ENCODE measurements around the gene FAM200C.

FAM200C gene

DNA sequence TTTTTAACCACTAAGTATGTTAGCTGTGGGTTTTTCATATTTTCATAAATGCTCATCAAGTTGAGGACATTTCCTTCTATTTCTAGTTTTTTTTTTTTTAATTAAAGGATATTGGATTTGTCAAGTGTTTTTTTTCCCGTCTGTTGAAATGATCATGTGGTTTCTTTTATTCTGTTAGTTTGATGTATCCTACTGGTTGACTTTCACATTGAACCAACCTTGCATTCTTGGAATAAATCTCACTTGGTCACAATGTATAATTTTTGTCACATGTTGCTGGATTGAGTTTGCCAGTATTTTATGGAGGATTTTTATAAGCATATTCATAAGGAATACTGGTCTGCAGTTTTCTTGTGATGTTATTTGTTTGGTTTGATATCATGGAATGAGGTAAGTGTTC, 12.4 kb downstream of the FAM200C start:
- TF ChIP-seq POLR2A (IDR thresholded peaks at IDR 0.05; ENCODE audit: low read length) (no peak), GATA1 (IDR thresholded peaks at IDR 0.05; ENCODE audit: low read depth, low read length) (no peak)
- DNase-seq, result no peak

DNA sequence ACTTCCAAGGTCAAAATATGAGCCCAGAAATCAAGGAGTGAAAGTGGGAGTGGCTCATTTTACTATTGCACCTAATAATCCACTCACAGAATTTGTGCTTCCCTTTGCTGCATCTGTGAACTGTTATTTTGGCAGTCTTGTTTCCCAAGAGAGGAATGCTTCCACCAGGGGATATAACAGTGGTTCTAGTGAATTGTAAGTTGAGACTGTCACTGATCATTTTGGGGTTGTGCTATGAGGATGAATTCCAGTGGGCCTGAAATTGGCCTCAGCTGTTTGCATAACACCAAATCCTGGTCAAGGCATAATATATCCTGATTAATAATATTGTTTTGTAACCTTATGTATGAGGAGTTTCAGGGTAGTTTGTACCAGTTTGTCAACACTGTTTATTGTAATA, 14.4 kb downstream of the FAM200C start:
- TF ChIP-seq GATA1 (IDR thresholded peaks at IDR 0.05; ENCODE audit: low read depth, low read length) (no peak), POLR2A (IDR thresholded peaks at IDR 0.05; ENCODE audit: low read length) (no peak)
- no peak for DNase-seq

- TF ChIP-seq POLR2A (IDR thresholded peaks at IDR 0.05; ENCODE audit: low read length), result no peak
- TF ChIP-seq GATA1 (IDR thresholded peaks at IDR 0.05; ENCODE audit: low read depth, low read length), result no peak
- DNase-seq, result peak in 1 of 2 experiments; percentile 49
Measured at GRCh38 chr5:160384681-160385080, 15.2 kb downstream of the FAM200C start.

DNA sequence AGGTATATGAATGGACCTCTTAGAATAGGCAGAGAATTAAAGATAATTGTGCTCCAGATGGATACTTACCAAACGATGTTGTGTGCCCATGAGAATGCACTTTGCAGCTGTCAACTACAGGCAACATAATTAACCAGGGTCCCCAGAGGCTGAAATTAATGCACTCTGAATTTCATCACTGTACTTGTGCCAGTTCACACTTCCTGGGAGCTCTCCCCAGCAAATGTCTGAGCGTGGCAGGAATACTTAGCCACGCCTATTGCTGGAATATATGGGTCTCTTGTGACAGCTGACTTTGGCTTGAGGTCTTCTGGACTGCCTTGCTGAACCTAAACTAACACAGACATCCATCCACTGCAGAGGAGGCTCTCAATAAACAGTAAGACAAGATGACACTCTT, 17.5 kb downstream of the FAM200C start:
- no peak for DNase-seq
- TF ChIP-seq GATA1 (IDR thresholded peaks at IDR 0.05; ENCODE audit: low read depth, low read length), result no peak
- no peak for TF ChIP-seq POLR2A (IDR thresholded peaks at IDR 0.05; ENCODE audit: low read length)

DNA sequence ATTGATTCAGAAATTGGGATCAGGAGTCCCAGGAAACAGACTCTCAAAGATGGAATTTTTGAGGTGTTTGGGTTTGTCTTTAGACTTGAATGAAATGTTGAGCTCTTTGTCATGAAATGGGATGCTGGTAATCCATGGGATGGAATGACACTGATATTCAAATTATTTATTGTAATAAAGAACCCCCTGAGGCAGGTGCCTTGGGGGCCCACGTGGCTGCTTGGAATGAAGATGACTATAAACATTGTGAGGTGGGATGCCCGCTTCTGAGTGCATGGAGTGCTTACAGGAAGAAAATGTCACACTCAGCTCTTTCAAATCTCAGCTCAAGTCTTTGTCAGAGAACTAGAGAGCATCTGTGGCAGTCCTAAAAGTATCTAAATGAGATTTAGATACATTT, 19.8 kb downstream of the FAM200C start:
- no peak for TF ChIP-seq GATA1 (IDR thresholded peaks at IDR 0.05; ENCODE audit: low read depth, low read length)
- TF ChIP-seq POLR2A (IDR thresholded peaks at IDR 0.05; ENCODE audit: low read length), result no peak
- no peak for DNase-seq

- DNase-seq, result no peak
- TF ChIP-seq POLR2A (IDR thresholded peaks at IDR 0.05; ENCODE audit: low read length) (no peak), GATA1 (IDR thresholded peaks at IDR 0.05; ENCODE audit: low read depth, low read length) (no peak)
Measured at GRCh38 chr5:160379511-160379910, 20.3 kb downstream of the FAM200C start.

- TF ChIP-seq GATA1 (IDR thresholded peaks at IDR 0.05; ENCODE audit: low read depth, low read length), result no peak
- TF ChIP-seq POLR2A (IDR thresholded peaks at IDR 0.05; ENCODE audit: low read length), result no peak
- peak; percentile 71 to 84 for DNase-seq
Measured at GRCh38 chr5:160378330-160378729, 21.5 kb downstream of the FAM200C start.

- no peak for DNase-seq
- TF ChIP-seq POLR2A (IDR thresholded peaks at IDR 0.05; ENCODE audit: low read length), result no peak
- no peak for TF ChIP-seq GATA1 (IDR thresholded peaks at IDR 0.05; ENCODE audit: low read depth, low read length)
Measured at GRCh38 chr5:160377651-160378050, 22.2 kb downstream of the FAM200C start.

DNA sequence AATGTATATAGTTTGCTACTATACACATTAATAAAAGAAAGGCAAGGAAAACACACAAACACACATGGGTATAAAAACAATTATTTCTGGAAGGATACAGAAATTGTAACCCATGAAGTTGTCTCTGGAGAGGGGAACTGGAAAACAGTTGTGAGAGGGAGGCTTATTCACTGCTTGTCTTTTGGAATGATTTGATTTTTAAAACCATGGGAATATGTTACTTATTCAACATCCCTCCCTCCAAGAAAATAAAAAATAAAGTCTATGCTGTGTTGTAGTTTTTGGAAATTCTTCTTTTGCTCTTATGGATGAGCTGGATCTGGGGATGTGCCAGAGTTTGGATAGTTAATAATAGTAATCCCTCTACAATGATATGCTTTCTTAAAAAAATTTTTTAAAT, 23.4 kb downstream of the FAM200C start:
- DNase-seq, result no peak
- TF ChIP-seq GATA1 (IDR thresholded peaks at IDR 0.05; ENCODE audit: low read depth, low read length) (no peak), POLR2A (IDR thresholded peaks at IDR 0.05; ENCODE audit: low read length) (no peak)

GRCh38 chr5:160375701-160376100, 24.2 kb downstream of the FAM200C start:
- DNase-seq, result no peak
- TF ChIP-seq GATA1 (IDR thresholded peaks at IDR 0.05; ENCODE audit: low read depth, low read length) (no peak), POLR2A (IDR thresholded peaks at IDR 0.05; ENCODE audit: low read length) (no peak)

DNA sequence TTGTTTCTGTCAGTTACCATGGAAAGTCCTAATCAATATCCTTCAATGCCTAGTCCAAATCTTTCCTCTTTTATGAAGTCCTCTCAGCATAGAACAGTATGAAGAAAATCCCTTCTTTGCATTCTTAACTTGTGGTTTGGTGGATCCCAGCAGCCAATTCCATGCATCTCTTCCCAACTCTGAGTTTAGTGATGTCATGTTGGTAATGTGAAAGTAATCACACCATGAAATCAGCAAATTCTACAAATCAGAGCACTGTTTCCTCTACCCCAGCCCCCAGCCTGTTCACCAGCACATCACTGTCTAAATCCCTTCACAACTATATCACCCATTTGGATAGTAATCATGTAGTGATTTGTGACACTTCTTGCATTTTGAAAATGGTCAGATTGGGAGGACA, 24.7 kb downstream of the FAM200C start:
- TF ChIP-seq POLR2A (IDR thresholded peaks at IDR 0.05; ENCODE audit: low read length), result no peak
- TF ChIP-seq GATA1 (IDR thresholded peaks at IDR 0.05; ENCODE audit: low read depth, low read length), result no peak
- DNase-seq, result no peak

GRCh38 chr5:160371294-160371693, 28.6 kb downstream of the FAM200C start:
- DNase-seq, result no peak
- TF ChIP-seq POLR2A (IDR thresholded peaks at IDR 0.05; ENCODE audit: low read length) (no peak), GATA1 (IDR thresholded peaks at IDR 0.05; ENCODE audit: low read depth, low read length) (no peak)

DNA sequence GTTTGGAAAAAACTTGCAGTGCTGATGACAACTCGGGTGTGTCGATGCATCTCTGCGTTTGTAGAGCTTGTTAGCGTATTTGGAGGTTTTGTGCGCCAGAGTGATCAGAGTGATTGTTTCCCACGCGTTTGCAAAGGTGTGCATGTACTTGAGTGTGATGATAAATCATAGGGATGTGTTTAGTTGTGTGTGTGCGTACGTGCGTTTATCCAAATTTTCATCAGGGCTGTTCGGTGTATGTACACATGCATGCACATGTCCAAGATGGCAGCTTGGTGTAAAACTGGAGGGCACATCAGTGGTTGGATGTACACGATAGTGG, 29.2 kb downstream of the FAM200C start:
- no peak for TF ChIP-seq GATA1 (IDR thresholded peaks at IDR 0.05; ENCODE audit: low read depth, low read length)
- TF ChIP-seq POLR2A (IDR thresholded peaks at IDR 0.05; ENCODE audit: low read length), result no peak
- no peak for DNase-seq

GRCh38 chr5:160369990-160370712, 29.7 kb downstream of the FAM200C start, which contains the start of gene C1QTNF2:
Gene C1QTNF2 (minus strand): TSS chr5:160370626. CDS start chr5:160355011, 15,615 bp downstream.
- TF ChIP-seq POLR2A (IDR thresholded peaks at IDR 0.05; ENCODE audit: low read length) (no peak), GATA1 (IDR thresholded peaks at IDR 0.05; ENCODE audit: low read depth, low read length) (no peak)

DNA sequence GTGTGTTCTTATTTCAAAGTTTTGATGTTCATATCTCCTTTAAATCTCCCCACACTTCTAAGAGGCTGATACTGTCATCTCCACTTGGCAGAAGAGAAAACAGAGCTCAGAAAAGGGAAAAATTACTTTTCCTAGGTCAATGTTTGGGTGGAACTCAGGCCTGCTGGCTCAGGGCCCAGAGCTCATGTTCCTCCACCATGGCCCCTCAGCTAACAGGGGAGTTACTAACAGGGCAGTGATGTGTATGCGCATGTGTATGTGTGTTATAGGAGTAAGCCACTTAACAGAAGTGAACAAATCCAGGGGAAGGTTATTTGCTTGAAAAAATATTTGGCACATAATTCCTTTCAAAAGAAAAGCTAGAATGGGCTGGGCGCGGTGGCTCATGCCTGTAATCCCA, 32.0 kb downstream of the FAM200C start:
- DNase-seq, result no peak
- TF ChIP-seq POLR2A (IDR thresholded peaks at IDR 0.05; ENCODE audit: low read length), result no peak
- no peak for TF ChIP-seq GATA1 (IDR thresholded peaks at IDR 0.05; ENCODE audit: low read depth, low read length)

More at GRCh38 chr5:160369990-160370712, 29.7 kb downstream of the FAM200C start, which contains the start of gene C1QTNF2:
- DNase-seq, result peak; percentile 13 to 20
